GM21529 (cell line): Measurements from ENCODE around the gene AGPAT3.

ENCODE experiments used
- ATAC-seq: cut with Tn5 transposase; IDR thresholded peaks from one replicate; pipeline ENCODE4 v1.9.1; 2021; ENCODE audit not compliant: unreplicated experiment

AGPAT3 gene

GRCh38 chr21:43921571-43921978 lies 56.6 kb downstream of the AGPAT3 start:
- ATAC-seq = no peak

DNA sequence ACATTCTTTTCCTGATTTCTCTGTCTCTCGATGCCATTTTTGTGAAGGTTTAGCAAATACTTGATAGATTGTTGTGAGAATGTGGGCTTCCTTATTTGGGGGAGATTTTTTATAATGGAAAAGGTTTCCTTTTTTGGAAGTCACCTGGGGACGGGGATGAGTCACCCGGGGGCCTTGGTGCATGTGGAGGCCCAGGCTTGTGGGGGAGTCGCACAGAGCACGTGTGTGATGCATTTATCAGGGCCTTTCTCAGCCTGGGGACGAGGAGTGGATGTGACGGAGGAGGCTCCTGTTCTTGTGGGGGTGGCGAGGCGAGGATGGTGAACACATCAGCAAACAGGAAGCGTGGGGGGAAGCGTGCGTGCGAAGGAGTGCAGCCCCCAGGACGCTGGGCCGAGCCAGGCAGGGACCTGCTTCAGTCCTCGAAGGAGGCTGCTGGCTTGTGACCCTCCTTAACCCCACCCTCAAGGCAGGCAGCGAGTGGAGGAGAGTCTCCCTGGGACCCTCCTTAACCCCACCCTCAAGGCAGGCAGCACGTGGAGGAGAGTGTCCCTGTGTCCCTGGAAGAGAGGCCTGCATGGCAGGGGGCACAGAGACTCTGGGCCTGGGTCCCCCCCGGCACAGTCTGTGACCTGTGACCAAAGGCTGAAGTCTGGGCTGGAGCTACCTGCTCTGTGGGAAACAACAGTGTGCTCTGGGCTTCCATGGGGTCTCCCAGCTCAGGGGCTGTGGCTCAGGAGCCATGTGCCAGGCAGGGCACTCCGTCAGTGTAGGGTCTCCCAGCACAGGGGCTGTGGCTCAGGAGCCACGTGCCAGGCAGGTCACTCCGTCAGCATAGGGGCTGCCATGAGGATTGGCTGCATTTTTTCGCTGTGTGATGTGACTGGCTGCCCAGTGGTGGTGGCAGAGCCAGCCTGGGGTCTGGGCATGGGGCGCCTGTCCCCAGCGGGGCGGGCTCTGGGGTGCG lies 57.2 kb downstream of the AGPAT3 start:
- ATAC-seq = no peak

GRCh38 chr21:43922949-43923348 lies 57.9 kb downstream of the AGPAT3 start:
- ATAC-seq = no peak

- ATAC-seq = no peak
These were observed 58.4 kb downstream of the AGPAT3 start for GRCh38 chr21:43923391-43923790.

GRCh38 chr21:43924421-43925095 lies 59.5 kb downstream of the AGPAT3 start:
- no peak for ATAC-seq

DNA sequence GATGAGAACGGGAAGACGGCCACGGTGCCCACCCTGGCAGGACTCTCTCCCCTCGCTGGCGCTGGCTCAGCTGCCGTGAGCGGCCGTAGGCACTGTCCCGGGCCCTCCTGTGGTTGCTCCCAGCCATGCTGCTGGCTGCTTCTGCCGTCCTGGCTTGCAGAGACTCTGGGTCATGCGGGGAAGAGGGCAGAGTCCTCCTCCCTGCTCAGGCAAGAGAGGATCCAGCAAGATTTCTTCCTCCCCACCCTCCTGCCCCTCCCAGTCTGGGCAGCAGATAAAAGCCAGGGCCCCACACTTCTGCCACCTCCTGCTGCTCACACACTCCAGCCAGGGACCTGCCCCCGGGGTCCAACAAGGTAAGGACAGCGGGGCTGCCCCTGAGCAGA lies 60.1 kb downstream of the AGPAT3 start:
- ATAC-seq = no peak

DNA sequence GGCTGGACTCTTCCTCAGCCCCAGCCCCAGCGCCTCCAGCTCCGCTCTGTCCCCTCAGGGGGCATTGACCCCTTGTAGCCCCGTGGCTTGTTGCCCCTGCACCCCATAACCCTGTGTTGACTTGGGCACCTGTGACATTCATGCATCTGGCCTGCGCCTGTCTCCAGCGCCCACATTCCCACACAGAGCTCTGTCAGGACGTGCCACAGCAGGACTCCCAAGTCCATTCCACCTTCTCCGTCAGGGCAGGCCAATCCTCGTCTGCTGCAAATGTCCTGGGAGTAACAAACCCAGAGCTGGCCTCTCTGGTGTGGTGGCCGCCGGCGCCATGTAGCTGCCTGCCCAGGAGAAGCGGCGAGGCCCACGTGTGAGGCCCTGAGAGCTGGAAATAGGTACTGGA lies 60.6 kb downstream of the AGPAT3 start:
- ATAC-seq = no peak

DNA sequence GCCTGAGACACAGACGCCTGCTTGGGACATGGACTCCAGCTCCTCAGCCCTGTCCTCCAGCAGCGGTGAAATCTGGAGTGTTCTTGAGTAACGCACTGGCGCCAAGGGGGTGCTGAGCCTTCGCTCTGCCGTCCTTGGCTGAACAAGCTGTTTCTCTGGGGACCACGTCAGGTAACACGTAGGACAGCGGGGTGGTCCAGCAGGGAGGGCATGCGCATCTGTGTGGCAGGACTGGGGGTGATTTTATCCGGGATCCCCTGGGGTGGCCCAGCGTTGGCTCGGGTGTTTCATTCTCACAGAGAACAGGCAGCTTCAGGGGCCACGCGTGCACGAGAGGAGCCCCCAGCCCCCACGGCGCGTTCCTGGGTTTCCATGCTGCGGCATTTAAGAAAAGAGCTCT lies 61.2 kb downstream of the AGPAT3 start:
- no peak for ATAC-seq

GRCh38 chr21:43927591-43928221 lies 62.7 kb downstream of the AGPAT3 start:
- no peak for ATAC-seq

- ATAC-seq = no peak
These were observed 63.5 kb downstream of the AGPAT3 start for GRCh38 chr21:43928222-43929125.

GRCh38 chr21:43929217-43929971 lies 64.4 kb downstream of the AGPAT3 start:
- no peak for ATAC-seq

- no peak for ATAC-seq
These were observed 65.2 kb downstream of the AGPAT3 start for GRCh38 chr21:43930074-43930847.

GRCh38 chr21:43930848-43931375 lies 65.9 kb downstream of the AGPAT3 start:
- no peak for ATAC-seq

DNA sequence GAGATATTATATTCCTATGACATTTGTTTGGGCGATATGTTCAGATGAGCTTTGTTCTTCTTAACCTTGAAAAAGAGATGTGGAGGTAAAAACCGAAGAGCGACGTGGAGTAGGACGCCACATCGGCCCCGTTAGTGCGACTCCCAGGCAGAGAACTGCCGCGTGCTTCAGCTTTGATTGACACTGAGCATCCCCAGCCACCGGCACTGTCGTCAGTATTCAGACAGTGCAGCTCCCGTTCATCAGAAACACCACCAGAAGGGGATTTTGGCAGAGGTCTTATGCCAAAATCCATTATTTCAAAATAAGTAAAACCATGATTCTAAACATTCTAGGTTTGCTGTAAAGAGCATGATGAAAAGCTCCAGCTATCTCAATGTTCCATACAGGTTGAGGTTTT lies 66.5 kb downstream of the AGPAT3 start:
- ATAC-seq = no peak

GRCh38 chr21:43932005-43932404 lies 67.0 kb downstream of the AGPAT3 start:
- no peak for ATAC-seq

DNA sequence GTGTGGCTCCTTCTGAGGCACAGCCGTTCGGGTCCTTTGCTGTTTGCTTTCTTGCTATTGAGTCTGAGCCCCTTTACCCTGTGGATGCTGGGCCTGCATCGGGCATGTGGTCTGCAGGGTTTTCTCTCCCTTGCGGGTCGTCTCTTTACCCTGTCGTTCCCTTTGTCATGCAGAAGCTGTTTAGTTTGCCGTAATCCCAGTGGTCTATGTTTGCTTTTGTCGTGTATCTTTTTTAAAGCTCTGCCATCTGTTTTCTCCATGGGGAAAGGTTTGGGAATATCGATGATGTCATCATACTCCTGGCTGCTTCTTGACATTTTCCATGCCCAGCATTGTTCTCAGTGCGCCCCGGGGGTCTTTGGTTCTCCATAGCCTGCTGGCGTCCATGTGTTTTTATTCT lies 68.2 kb downstream of the AGPAT3 start:
- no peak for ATAC-seq

DNA sequence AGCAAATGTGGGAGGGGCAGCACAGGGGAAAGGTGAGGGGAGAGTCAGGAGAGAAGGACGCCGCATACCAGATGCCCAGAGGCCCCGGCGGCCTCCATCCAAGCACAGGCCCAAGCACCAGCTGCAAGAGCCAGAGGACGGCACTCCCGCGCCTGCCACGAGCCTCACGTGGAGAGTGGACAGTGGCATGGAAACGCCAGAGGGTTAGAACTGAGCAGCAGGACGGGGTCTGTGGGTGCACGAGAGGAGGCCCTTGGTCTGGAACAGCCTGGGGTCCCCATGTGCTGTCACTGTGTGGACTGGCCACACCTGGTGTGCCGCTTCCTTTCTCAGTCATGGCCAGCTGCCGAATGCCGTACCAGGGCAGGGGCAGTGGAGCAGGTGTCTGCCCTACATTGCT lies 68.7 kb downstream of the AGPAT3 start:
- ATAC-seq = no peak

GRCh38 chr21:43934116-43934515 lies 69.1 kb downstream of the AGPAT3 start:
- ATAC-seq = no peak
